ENCODE measurements around the gene CLPTM1L.
A peak's percentile ranks its signal among the peaks of the same experiment; 100 is the strongest.

The CLPTM1L gene

DNA sequence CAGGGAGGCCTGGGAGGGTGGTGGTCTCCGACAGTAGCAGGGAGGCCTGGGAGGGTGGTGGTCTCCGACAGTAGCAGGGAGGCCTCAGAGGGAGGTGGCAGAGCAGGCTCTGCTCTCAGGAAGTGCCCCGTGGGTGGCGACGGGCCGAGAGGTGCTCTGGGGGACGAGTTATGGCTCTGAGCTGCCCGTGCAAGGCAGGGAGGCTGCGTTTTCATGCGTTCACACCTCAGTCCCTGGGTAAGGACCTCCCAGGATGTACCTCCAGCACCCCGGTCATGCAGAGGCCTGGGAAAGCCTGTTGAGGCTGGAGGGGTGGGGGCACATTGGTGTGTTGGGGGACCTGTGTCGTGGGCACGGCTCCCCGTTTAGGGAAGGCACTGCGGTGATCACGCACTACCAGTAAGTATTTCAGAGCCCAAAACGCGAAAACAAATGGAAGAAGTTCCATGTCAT is 37.4 kb upstream of the CLPTM1L start:
- Histone ChIP-seq H3K4me1 (peaks cover 0 to 26% (median 12%) of the 10 kb centered on the region in 4 donors), H3K27me3 (peaks cover 0 to 76% of the 10 kb centered on the region in 2 donors), H3K36me3 (no peaks in the 10 kb centered on the region), H3K9me3 (no peaks in the 10 kb centered on the region), H3K4me3 (no peak overlapping the region), H3K27ac (no peak overlapping the region)
- TF ChIP-seq, protein P1, sequence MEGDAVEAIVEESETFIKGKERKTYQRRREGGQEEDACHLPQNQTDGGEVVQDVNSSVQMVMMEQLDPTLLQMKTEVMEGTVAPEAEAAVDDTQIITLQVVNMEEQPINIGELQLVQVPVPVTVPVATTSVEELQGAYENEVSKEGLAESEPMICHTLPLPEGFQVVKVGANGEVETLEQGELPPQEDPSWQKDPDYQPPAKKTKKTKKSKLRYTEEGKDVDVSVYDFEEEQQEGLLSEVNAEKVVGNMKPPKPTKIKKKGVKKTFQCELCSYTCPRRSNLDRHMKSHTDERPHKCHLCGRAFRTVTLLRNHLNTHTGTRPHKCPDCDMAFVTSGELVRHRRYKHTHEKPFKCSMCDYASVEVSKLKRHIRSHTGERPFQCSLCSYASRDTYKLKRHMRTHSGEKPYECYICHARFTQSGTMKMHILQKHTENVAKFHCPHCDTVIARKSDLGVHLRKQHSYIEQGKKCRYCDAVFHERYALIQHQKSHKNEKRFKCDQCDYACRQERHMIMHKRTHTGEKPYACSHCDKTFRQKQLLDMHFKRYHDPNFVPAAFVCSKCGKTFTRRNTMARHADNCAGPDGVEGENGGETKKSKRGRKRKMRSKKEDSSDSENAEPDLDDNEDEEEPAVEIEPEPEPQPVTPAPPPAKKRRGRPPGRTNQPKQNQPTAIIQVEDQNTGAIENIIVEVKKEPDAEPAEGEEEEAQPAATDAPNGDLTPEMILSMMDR (IDR thresholded peaks at IDR 0.05), result no peak
- DNase-seq, result no peak
- intact Hi-C loops (cut with DNase I; ENCODE audit: low total_unique reads), result no loop called here

DNA sequence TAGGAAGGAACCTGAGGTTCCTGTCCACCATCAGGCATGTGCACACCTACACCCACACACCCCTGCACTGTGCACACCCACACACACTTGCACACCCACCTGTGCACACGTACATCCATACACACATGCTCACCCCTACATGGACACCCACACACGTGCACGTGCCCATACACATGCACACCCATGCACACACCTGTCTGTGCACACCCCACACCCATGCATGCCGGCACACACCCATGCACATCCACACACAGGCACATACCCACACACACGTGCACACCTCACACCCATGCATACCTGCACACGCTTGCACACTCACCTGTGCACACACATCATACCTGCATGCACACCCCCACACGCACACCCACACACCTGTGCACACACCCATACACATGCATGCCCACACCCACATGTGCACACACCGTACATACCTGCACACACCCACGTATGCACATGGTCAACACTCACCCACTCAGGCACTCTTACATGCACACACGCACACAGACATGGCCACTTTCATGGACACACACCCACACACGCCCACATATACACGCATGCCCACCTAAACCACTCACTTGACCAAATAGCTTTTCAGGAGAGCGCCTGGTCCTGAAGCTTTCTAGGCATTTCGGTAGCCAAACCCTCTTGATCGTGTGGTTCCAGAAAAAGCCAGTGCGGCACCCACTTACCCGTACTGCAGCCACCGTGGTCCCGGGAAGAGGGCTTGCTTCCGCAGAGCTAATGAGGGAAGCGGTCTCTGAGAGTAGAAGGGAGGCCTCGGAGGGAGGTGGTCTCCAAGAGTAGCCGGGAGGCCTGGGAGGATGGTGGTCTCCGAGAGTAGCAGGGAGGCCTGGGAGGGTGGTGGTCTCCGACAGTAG is 36.7 kb upstream of the CLPTM1L start:
- TF ChIP-seq, protein P1 (IDR thresholded peaks at IDR 0.05), result no peak
- H3K9me3 ChIP-seq, result no peaks in the 10 kb centered on the region
- no peak overlapping the region for H3K4me3 ChIP-seq
- H3K4me1 ChIP-seq, result peaks cover 0 to 22% (median 10%) of the 10 kb centered on the region in 4 donors
- H3K27ac ChIP-seq, result no peak overlapping the region
- intact Hi-C loops (cut with DNase I; ENCODE audit: low total_unique reads), result no loop called here
- no peaks in the 10 kb centered on the region for H3K36me3 ChIP-seq
- no peak for DNase-seq
- peaks cover 0 to 71% of the 10 kb centered on the region in 2 donors for H3K27me3 ChIP-seq

DNA sequence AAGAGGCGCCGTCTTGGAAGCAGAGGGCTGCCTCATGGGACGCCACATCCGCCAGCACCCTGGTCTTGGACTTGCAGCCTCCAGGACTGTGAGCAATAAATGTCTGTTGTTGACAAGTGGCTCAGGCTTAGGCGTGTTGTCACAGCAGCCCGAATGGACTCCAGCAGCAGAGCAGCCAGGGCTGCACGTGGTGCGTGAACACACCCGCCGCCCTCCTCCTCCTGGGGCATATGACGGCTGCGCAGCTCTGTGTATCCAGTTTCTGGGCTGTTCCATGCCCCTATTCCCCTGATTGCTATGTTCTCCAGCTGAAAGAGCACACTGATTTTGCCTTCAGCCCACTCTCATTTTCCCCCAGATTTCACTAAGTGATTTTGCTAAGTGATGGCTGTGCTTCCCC is 36.0 kb upstream of the CLPTM1L start:
- intact Hi-C loops (cut with DNase I; ENCODE audit: low total_unique reads), result no loop called here
- peaks cover 0 to 72% of the 10 kb centered on the region in 2 donors for H3K27me3 ChIP-seq
- no peak for DNase-seq
- peaks cover 0 to 15% (median 5%) of the 10 kb centered on the region in 4 donors for H3K4me1 ChIP-seq
- H3K4me3 ChIP-seq, result no peak overlapping the region
- TF ChIP-seq, protein P1 (IDR thresholded peaks at IDR 0.05), result no peak
- no peak overlapping the region for H3K27ac ChIP-seq
- H3K36me3 ChIP-seq, result no peaks in the 10 kb centered on the region
- H3K9me3 ChIP-seq, result no peaks in the 10 kb centered on the region

DNA sequence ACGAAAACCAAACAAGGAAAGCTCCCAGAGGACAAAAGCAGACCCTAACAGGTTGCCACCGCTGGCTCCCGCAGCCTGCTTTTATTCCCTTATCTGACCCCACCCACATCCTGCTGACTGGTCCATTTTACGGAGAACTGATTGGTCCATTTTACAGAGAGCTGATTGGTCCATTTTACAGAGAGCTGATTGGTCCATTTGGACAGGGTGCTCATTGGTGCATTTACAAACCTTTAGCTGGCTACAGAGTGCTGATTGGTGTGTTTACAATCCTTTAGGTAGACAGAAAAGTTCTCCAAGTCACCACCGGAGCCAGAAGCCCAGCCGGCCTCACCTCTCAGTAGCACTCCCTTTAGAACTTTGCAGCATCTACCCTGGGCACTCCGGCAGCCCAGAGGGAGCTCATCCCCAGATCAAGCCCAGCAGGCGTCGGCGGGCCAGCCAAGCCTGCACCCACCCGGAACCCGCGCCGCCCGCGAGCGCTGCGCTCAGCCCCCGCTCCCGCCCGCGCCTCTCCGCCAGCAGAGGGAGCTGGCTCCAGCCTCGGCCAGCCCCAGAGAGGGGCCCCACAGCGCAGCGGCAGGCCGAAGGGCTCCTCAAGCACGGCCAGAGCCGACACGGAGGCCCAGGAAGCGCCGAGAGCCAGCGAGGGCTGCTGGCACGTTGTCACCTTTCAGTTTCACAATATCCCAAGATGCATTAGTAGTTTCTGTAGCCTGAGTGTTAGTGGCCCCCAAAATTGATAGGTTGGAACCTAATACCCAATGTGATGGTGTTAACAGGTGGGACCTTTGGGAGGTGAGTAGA is 35.3 kb upstream of the CLPTM1L start:
- H3K27ac ChIP-seq, result no peak overlapping the region
- H3K36me3 ChIP-seq, result no peaks in the 10 kb centered on the region
- peaks cover 0 to 74% of the 10 kb centered on the region in 2 donors for H3K27me3 ChIP-seq
- no peaks in the 10 kb centered on the region for H3K9me3 ChIP-seq
- peak overlapping the region in 1 of 2 donors; percentile 33 for H3K4me3 ChIP-seq
- TF ChIP-seq, protein P1 (IDR thresholded peaks at IDR 0.05), result peak; percentile 36 to 39
- DNase-seq, result no peak
- H3K4me1 ChIP-seq, result peaks cover 0 to 8% (median 5%) of the 10 kb centered on the region in 4 donors
- intact Hi-C loops (cut with DNase I; ENCODE audit: low total_unique reads), result no loop called here

DNA sequence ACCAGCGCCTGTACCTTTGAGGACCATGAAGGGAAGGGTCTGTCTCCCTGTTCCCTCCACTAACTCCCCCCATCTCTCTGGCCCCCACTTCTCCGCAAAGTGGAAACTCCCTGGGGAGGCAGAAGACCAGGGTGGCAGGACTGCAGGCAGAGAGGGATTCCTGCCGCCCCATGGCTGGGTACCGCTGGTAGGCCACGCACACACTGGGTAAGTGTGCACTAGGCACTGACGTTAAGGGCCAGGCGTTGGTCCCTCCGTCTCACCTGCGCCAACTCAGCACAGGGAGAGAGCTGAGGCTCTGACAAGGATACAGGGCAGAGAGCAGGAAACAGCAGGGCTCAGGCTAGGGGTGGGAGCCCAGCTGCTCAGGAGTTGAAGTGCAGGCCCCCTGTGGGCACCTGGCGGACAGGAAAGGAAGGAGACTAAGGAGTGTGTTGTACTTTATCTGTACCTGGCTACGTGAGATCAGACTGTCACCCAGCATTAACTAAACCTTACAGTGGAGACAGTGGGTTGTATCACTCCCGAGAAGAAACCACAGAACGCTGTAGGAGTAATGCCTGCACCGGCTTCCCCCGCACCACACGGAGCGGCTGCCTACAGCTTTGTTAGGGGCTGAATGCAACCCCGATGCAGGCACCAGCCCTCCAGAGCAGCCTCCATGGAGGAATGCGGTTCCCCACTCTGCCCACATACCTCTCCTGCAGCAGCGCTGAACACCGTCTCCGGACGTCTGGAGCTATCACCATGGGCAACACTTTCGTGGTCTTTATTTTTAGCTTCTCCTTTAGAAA is 34.2 kb upstream of the CLPTM1L start:
- TF ChIP-seq, protein P1 (IDR thresholded peaks at IDR 0.05), result no peak
- H3K27ac ChIP-seq, result no peak overlapping the region
- no peak overlapping the region for H3K4me3 ChIP-seq
- H3K27me3 ChIP-seq, result peaks cover 0 to 70% of the 10 kb centered on the region in 2 donors
- intact Hi-C loops (cut with DNase I; ENCODE audit: low total_unique reads), result no loop called here
- no peaks in the 10 kb centered on the region for H3K36me3 ChIP-seq
- peaks cover 0 to 7% (median 5%) of the 10 kb centered on the region in 4 donors for H3K4me1 ChIP-seq
- no peaks in the 10 kb centered on the region for H3K9me3 ChIP-seq
- DNase-seq, result no peak
